Erythroblast (primary cell): ENCODE measurements around the gene ST3GAL6.
"Not testable (repeated sequence)": the region's sequence is repeated elsewhere in the genome, so short reads cannot be mapped to it uniquely, and the experiment has no call there.

Source experiments
- DNase-seq, 2 experiments: peaks; one replicate each; lab custom pipeline; 2025; lab: John Stamatoyannopoulos, UW
- GATA1 ChIP-seq: IDR thresholded peaks from 2 replicates; pipeline ENCODE4 v1.6.1; 2011; ENCODE audit warnings: low read depth, mild to moderate bottlenecking, control low read depth, low read length, moderate library complexity
- POLR2A ChIP-seq: IDR thresholded peaks from 2 replicates; pipeline ENCODE4 v1.6.1; 2011; ENCODE audit warnings: mild to moderate bottlenecking, low read length

The ST3GAL6 gene

GRCh38 chr3:98811048-98811447 is 47.9 kb downstream of the ST3GAL6 start:
- DNase-seq, result no peak
- TF ChIP-seq POLR2A, result no peak

GRCh38 chr3:98812851-98813374 is 49.8 kb downstream of the ST3GAL6 start:
- DNase-seq, result peak; percentile 45 to 54

GRCh38 chr3:98814817-98815420 is 51.8 kb downstream of the ST3GAL6 start:
- TF ChIP-seq GATA1, result no peak
- DNase-seq, result no peak

More at GRCh38 chr3:98812851-98813374, 49.8 kb downstream of the ST3GAL6 start:
- TF ChIP-seq GATA1 (no peak), POLR2A (no peak)

GRCh38 chr3:98817547-98818041 is 54.5 kb downstream of the ST3GAL6 start:
- TF ChIP-seq GATA1 (no peak), POLR2A (no peak)
- peak; percentile 73 to 76 for DNase-seq

GRCh38 chr3:98821063-98821462 is 57.9 kb downstream of the ST3GAL6 start:
- no peak for DNase-seq
- no peak for TF ChIP-seq GATA1
- TF ChIP-seq POLR2A, result no peak

GRCh38 chr3:98823791-98824190 is 60.7 kb downstream of the ST3GAL6 start:
- TF ChIP-seq POLR2A, result no peak
- no peak for TF ChIP-seq GATA1
- no peak for DNase-seq

- TF ChIP-seq GATA1 (no peak), POLR2A (no peak)
- DNase-seq, result peak; percentile 2 to 3
Measured at GRCh38 chr3:98824256-98824655, 61.1 kb downstream of the ST3GAL6 start.

GRCh38 chr3:98826126-98826525 is 63.0 kb downstream of the ST3GAL6 start:
- DNase-seq, result no peak
- TF ChIP-seq GATA1 (no peak), POLR2A (no peak)

GRCh38 chr3:98827221-98827920 is 64.2 kb downstream of the ST3GAL6 start:
- DNase-seq, result no peak

GRCh38 chr3:98829246-98829832 is 66.2 kb downstream of the ST3GAL6 start:
- TF ChIP-seq GATA1 (no peak), POLR2A (no peak)
- DNase-seq, result no peak

More at GRCh38 chr3:98827221-98827920, 64.2 kb downstream of the ST3GAL6 start:
- TF ChIP-seq GATA1 (no peak), POLR2A (no peak)

GRCh38 chr3:98831060-98831459 is 67.9 kb downstream of the ST3GAL6 start:
- DNase-seq, result not testable (repeated sequence)

- DNase-seq, result peak; percentile 10 to 11
- TF ChIP-seq POLR2A, result no peak
- no peak for TF ChIP-seq GATA1
Measured at GRCh38 chr3:98839846-98840245, 76.7 kb downstream of the ST3GAL6 start.

- DNase-seq, result no peak
- TF ChIP-seq GATA1 (no peak), POLR2A (no peak)
Measured at GRCh38 chr3:98843266-98843959, 80.3 kb downstream of the ST3GAL6 start.
